Measurements from ENCODE around the gene AP1AR.

The AP1AR gene

DNA sequence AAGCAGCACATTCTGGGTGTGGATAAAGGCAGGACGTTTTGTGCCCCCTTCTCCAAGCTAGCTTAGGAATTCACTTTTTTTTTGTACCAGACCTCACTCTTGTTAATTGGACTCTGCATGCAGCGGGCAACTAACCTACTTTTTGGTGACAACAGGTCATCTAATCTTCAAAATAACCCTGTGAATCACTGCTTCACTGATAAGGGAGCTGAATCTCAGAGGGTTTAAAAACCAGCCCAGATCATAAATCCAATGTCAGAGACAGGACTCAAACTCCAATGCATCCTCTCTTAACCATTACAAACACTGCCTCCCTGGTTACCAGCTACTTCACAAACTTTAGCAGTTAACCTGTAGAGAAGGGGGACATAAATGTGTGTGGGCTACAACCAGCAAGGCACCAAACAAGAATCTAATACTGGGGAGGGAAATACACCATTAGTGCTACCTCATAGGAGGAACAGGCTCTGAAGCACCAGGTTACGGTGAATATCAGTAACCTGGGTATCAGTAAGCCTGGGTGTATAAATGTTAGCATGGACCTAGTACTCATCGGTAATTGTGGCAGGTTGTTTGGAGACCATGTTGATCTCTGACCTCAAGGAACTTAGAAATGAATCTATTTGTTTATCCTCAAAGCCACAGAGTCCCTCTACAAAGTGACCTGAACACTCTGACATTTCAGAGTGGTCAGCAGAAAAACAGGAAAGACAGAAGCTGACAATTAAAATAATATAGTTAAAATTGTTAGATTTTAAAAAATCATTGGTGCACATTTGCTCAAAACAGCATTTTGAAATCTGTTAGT lies 51.5 kb downstream of the AP1AR start:
- no peak overlapping the region for H3K4me3 ChIP-seq (ENCODE audit: low read depth, low read length)
- H3K27ac ChIP-seq = no peak overlapping the region
- TF ChIP-seq, protein P1, sequence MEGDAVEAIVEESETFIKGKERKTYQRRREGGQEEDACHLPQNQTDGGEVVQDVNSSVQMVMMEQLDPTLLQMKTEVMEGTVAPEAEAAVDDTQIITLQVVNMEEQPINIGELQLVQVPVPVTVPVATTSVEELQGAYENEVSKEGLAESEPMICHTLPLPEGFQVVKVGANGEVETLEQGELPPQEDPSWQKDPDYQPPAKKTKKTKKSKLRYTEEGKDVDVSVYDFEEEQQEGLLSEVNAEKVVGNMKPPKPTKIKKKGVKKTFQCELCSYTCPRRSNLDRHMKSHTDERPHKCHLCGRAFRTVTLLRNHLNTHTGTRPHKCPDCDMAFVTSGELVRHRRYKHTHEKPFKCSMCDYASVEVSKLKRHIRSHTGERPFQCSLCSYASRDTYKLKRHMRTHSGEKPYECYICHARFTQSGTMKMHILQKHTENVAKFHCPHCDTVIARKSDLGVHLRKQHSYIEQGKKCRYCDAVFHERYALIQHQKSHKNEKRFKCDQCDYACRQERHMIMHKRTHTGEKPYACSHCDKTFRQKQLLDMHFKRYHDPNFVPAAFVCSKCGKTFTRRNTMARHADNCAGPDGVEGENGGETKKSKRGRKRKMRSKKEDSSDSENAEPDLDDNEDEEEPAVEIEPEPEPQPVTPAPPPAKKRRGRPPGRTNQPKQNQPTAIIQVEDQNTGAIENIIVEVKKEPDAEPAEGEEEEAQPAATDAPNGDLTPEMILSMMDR (IDR thresholded peaks at IDR 0.05; ENCODE audit: low read depth, low read length) = no peak
- no peak for DNase-seq
- H3K27me3 ChIP-seq (ENCODE audit: insufficient read depth, low read depth, severe bottlenecking) = no peaks in the 10 kb centered on the region
- no peaks in the 10 kb centered on the region for H3K9me3 ChIP-seq (ENCODE audit: severe bottlenecking)
- peaks cover 14% of the 10 kb centered on the region for H3K36me3 ChIP-seq

- H3K9me3 ChIP-seq (ENCODE audit: severe bottlenecking) = no peaks in the 10 kb centered on the region
- TF ChIP-seq, protein P1 (IDR thresholded peaks at IDR 0.05; ENCODE audit: low read depth, low read length) = no peak
- peak overlapping the region; percentile 5 for H3K4me3 ChIP-seq (ENCODE audit: low read depth, low read length)
- H3K27ac ChIP-seq = no peak overlapping the region
- H3K27me3 ChIP-seq (ENCODE audit: insufficient read depth, low read depth, severe bottlenecking) = no peaks in the 10 kb centered on the region
- DNase-seq = peak; percentile 24
- H3K36me3 ChIP-seq = peaks cover 12% of the 10 kb centered on the region
Observed at GRCh38 chr4:112284166-112284565, 52.6 kb downstream of the AP1AR start.

DNA sequence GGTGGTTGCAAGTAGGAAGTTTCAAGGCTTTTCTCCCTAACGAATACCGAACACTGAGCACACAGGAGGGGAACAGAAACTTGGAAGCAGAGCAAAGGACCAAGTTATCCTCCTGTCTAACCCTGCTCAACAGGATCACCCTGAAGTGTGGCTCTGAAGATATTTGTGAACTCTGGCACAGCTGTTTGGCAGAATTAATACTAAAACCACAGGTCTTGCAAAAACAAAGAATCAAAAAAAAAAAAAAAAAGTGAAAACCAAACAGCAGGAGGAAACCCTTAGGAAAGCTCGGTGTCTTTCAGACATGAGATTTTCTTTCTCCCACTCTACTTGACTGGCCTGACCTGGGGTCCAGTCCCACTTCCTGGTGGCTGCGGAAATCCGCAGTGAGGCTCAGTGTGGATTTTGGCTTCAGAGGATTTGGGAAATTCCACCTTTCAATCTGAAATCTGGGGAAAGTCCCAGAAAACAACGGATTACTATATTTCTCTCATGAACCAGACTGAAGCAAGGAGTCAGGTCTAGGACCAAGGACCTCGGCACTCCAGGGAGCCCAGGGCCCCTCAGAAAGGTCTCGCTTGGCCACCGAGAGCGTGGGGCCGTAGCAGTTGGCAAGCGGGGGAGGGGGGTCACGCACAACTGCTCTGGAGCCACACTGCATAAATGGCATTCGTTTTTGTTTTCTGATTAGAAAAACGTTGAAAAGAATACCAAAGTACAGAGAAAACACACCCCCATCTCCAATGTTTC lies 53.2 kb downstream of the AP1AR start:
- Histone ChIP-seq H3K27me3 (ENCODE audit: insufficient read depth, low read depth, severe bottlenecking) (no peaks in the 10 kb centered on the region), H3K9me3 (ENCODE audit: severe bottlenecking) (no peaks in the 10 kb centered on the region), H3K36me3 (peaks cover 12% of the 10 kb centered on the region), H3K27ac (peak overlapping the region; percentile 88), H3K4me3 (ENCODE audit: low read depth, low read length) (peak overlapping the region; percentile 78)
- TF ChIP-seq, protein P1 (IDR thresholded peaks at IDR 0.05; ENCODE audit: low read depth, low read length) = no peak
- peak; percentile 37 for DNase-seq

DNA sequence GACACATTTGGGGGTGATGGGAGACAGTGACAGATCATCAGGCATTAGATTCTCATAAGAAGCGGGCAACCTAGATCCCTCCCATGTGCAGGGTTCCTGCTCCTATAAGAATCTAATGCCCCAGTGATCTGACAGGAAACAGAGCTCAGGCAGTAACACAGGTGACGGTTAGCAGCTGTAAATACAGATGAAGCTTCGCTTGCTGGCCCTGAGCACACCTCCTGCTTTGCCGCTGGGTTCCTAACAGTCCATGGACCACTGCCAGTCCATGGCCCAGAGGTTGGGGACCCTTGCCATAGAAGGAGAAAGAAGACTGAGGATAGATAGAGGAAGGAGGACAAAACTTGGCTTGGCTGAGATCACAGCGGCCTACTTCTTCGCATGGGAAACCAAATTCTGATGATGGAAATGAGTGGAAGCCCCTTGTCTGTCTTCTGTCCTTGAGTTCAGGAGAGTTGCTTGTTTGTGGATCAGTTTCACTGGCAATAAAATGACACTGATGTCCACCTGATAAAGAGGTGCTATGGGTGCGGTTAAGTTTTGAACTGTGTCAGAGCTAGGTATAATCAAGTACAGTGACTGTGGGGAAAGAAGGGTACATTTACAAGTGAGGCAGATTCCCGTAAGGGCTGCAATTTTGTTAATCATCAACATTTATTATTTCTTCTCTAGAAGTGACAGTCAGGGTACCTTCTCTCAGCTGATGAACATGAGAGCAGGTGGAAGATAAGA lies 55.8 kb downstream of the AP1AR start:
- DNase-seq = no peak
- Histone ChIP-seq H3K4me3 (ENCODE audit: low read depth, low read length) (no peak overlapping the region), H3K27ac (no peak overlapping the region), H3K9me3 (ENCODE audit: severe bottlenecking) (no peaks in the 10 kb centered on the region), H3K36me3 (peaks cover 4% of the 10 kb centered on the region; the same call in 1 of the 2 replicates), H3K27me3 (ENCODE audit: insufficient read depth, low read depth, severe bottlenecking) (no peaks in the 10 kb centered on the region)
- TF ChIP-seq, protein P1 (IDR thresholded peaks at IDR 0.05; ENCODE audit: low read depth, low read length) = no peak

DNA sequence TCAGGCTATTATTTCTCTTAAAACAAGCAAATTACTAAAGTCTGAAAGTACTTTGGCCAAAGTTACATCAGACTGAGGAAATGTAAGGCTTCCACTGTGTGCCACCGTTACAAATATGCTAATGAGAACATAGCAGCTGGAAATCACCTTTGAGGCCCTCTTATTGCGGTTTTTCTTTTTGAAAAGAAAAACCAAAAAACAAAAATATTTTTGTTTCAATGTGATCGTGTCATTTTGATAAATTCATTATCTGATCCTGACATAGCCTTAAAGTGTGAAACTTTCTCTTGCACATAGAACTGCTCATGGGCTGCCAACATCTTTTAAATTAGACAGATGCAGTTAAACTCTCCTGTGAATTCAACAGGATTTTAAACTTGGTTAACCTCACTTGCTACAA lies 56.9 kb downstream of the AP1AR start:
- no peak overlapping the region for H3K27ac ChIP-seq
- no peaks in the 10 kb centered on the region for H3K9me3 ChIP-seq (ENCODE audit: severe bottlenecking)

More for the DNA sequence above, 56.9 kb downstream of the AP1AR start:
- Histone ChIP-seq H3K4me3 (ENCODE audit: low read depth, low read length) (no peak overlapping the region), H3K36me3 (no peaks in the 10 kb centered on the region), H3K27me3 (ENCODE audit: insufficient read depth, low read depth, severe bottlenecking) (no peaks in the 10 kb centered on the region)
- TF ChIP-seq, protein P1 (IDR thresholded peaks at IDR 0.05; ENCODE audit: low read depth, low read length) = no peak
- DNase-seq = no peak

Measured in WERI-Rb-1 (cell line).